SH-SY5Y (cell line): ENCODE data around the gene CAPZA1.

Experiments used
- GATA2 ChIP-seq: IDR thresholded peaks from 2 replicates; pipeline ENCODE4 v1.6.1; 2011; ENCODE audit warnings: mild to moderate bottlenecking, low read depth, low read length
- GATA3 ChIP-seq: IDR thresholded peaks from 2 replicates; pipeline ENCODE4 v1.6.1; 2011; ENCODE audit warnings: low read depth, mild to moderate bottlenecking, low read length, moderate library complexity

- TF ChIP-seq GATA2 (no peak), GATA3 (no peak)
These were observed 29.9 kb upstream of the CAPZA1 start for GRCh38 chr1:112589766-112590165.
